Measurements from ENCODE around the gene GAB2. TPM values are rescaled to one million over a fixed set of nuclear protein-coding genes. Genes with fewer than 3 reads are reported as not detected.

Gene GAB2
- total RNA-seq, 4 donors from 2014 or later = 8.1 to 18.1 (median 13.4) TPM

DNA sequence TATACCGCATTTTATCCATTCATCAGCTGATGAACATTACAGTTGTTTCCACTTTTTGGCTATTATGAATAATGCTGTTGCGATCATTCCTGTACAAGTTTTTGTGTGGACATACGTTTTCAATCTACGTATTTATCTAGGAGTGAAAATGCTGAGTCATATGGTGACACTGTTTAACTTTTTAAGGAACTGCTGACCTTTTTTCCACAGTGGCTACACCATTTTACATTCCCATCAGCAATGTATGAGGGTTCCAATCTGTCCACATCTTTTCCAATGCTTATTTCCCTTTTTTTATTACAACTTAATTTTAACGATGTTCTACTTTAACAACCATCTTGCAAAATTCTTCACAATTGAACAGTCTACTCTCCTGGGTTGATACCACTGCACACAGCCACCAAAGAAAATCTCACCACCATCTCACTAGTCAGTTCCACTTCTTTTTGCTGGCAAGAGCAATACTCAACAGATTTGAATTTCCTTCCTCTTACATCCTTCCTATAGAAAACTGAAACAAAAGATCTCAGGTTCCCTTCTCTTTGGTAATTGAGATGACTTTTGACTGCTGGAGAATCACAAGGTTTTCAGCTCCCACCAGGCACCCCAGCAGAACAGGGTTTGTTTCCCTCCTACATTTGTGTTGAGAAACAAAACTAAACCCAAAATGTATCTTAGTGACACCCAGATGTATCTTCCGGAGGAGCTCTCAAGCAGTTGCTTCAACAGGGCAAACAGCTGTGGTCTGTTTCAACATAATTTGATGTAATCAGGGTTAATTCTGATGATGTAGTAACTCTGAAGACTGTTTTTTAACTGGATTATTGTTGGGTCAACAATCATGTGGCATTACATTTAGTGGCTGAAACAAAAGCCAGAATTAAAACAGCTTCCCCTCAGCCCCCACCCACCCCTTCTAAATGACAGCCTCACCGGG lies 7.0 kb upstream of the GAB2 start:
- TF ChIP-seq, protein P1, sequence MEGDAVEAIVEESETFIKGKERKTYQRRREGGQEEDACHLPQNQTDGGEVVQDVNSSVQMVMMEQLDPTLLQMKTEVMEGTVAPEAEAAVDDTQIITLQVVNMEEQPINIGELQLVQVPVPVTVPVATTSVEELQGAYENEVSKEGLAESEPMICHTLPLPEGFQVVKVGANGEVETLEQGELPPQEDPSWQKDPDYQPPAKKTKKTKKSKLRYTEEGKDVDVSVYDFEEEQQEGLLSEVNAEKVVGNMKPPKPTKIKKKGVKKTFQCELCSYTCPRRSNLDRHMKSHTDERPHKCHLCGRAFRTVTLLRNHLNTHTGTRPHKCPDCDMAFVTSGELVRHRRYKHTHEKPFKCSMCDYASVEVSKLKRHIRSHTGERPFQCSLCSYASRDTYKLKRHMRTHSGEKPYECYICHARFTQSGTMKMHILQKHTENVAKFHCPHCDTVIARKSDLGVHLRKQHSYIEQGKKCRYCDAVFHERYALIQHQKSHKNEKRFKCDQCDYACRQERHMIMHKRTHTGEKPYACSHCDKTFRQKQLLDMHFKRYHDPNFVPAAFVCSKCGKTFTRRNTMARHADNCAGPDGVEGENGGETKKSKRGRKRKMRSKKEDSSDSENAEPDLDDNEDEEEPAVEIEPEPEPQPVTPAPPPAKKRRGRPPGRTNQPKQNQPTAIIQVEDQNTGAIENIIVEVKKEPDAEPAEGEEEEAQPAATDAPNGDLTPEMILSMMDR (IDR thresholded peaks at IDR 0.05) = no peak
- TF ChIP-seq POLR2A (IDR thresholded peaks at IDR 0.05) = no peak
- H3K4me1 ChIP-seq = peaks cover 12 to 14% of the 10 kb centered on the region in 2 donors
- intact Hi-C loops (cut with DNase I) = loop anchor here (10.0 kb wide), 1 partner anchor 340 kb away; no protein-coding TSS in a partner anchor
- no peak overlapping the region for H3K4me3 ChIP-seq (replicated peaks in 1 of 3)
- no peaks in the 10 kb centered on the region for H3K27me3 ChIP-seq
- WGBS, 2 donors = 77 to 79% methylated on average over 7 of the region's 7 CpGs
- H3K27ac ChIP-seq = no peak overlapping the region
- no peaks in the 10 kb centered on the region for H3K36me3 ChIP-seq
- no peak for DNase-seq
- H3K9me3 ChIP-seq = no peaks in the 10 kb centered on the region

DNA sequence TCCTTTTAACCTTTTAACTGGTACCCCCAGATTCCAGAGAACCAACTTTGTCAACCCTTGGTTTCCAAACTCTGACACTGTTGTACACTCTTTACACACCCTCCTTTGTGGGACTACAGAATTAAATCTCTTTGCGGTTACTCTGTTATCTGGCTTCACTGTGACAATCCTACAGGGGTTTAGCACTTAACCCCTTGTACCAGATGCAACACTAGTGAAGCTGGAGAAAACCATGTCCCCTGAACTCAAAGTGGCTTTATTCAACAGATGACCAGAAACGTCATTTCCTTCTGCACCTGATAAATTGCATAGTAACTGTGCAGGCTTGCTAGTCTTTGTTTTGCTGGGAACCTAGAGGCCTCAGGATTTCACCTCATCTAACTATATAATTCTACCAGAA lies 5.6 kb upstream of the GAB2 start:
- Histone ChIP-seq H3K4me3 (replicated peaks in 1 of 3) (no peak overlapping the region), H3K4me1 (peaks cover 24 to 26% of the 10 kb centered on the region in 2 donors), H3K27ac (no peak overlapping the region), H3K27me3 (no peaks in the 10 kb centered on the region), H3K36me3 (no peaks in the 10 kb centered on the region), H3K9me3 (no peaks in the 10 kb centered on the region)
- intact Hi-C loops (cut with DNase I) = loop anchor here (10.0 kb wide), 1 partner anchor 338 kb away; no protein-coding TSS in a partner anchor
- TF ChIP-seq, protein P1 (IDR thresholded peaks at IDR 0.05) = no peak
- no peak for TF ChIP-seq POLR2A (IDR thresholded peaks at IDR 0.05)
- WGBS, 2 donors = 74 to 84% methylated on average over 2 of the region's 2 CpGs
- no peak for DNase-seq

DNA sequence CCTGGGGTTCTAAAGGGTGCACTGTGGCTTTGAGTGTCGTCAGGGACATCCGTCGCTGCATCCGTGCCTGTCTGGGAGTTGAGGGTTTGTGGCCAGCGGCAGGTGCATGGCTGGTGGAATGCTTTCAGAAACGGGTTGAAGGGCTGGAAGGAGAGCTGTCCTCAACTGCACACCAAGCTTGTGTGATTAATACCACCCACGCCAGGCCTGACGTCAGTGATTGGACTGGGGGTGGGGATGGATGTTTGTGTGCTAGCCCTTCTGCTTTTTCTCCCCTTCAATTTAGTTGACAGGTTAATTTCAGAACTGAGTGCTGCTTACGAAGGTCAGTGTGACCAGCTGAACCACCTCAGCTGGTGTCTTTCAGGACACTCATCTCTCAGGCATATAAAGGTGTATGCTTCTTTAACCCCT lies 3.2 kb upstream of the GAB2 start:
- peak; percentile 80 to 84 for DNase-seq
- Histone ChIP-seq H3K9me3 (no peaks in the 10 kb centered on the region), H3K36me3 (no peaks in the 10 kb centered on the region), H3K27ac (peak overlapping the region; percentile 72 to 90 (median 82)), H3K4me1 (peaks cover 24 to 27% of the 10 kb centered on the region in 2 donors), H3K27me3 (no peaks in the 10 kb centered on the region), H3K4me3 (replicated peaks in 1 of 3) (no peak overlapping the region)
- TF ChIP-seq POLR2A (IDR thresholded peaks at IDR 0.05) = no peak
- TF ChIP-seq, protein P1 (IDR thresholded peaks at IDR 0.05) = no peak
- intact Hi-C loops (cut with DNase I) = loop anchor here (10.0 kb wide), 1 partner anchor 336 kb away; no protein-coding TSS in a partner anchor
- WGBS, 2 donors = 10 to 11% methylated on average over 8 to 9 of the region's 9 CpGs

DNA sequence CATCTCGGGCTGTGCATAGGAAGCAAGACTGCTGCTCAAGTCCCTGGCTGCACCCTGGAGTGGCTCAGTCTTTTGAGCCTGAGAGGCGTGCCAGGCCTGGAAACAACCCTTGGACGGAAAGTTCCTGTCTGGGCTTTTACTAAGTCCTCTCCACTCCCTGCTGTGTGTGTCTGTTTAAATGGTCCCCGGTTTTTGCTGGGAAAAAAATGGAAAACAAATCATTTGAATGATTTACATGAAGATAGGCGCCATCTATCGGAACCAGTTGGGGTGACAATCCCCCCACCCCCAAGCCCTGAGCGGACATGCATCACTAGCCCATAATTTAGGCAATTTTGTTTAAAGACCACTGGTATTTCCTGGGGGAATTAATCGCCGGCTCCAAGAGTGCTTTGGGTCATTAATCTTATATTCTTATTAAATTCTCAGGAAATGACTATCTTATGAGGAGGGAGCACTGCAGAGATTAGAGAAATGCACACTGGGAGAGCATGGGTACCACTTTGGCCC lies 2.7 kb upstream of the GAB2 start:
- WGBS, 2 donors = 1 to 4% methylated on average over 9 of the region's 9 CpGs
- Histone ChIP-seq H3K9me3 (no peaks in the 10 kb centered on the region), H3K4me3 (replicated peaks in 1 of 3) (no peak overlapping the region), H3K27me3 (no peaks in the 10 kb centered on the region), H3K36me3 (no peaks in the 10 kb centered on the region), H3K27ac (peak overlapping the region; percentile 72 to 90 (median 82)), H3K4me1 (peaks cover 24 to 27% of the 10 kb centered on the region in 2 donors)
- DNase-seq = peak; percentile 92 to 93
- intact Hi-C loops (cut with DNase I) = loop anchor here (10.0 kb wide), 1 partner anchor 336 kb away; no protein-coding TSS in a partner anchor
- TF ChIP-seq, protein P1 (IDR thresholded peaks at IDR 0.05) = peak in 5 of 6 experiments; percentile 39 to 74 (median 70)
- TF ChIP-seq POLR2A (IDR thresholded peaks at IDR 0.05) = peak in 1 of 2 donors; percentile 52

All from thyroid gland (tissue), 4 donors.